Right ventricle myocardium superior (tissue), 1 donor: Measurements from ENCODE around the gene ZFYVE21. TPM values are rescaled to one million over a fixed set of nuclear protein-coding genes. Genes with fewer than 3 reads are reported as not detected.
A peak's percentile ranks its signal among the peaks of the same experiment; 100 is the strongest.

ENCODE experiments used
- ATAC-seq: fragments of 200-7000 bp; cut with Tn5 transposase; one replicate; pipeline ENCODE4 v1.9.1; 2020; ENCODE audit warnings: mild to moderate bottlenecking; ENCODE audit not compliant: poor library complexity
- DNase-seq: peaks from one replicate; pipeline ENCODE4 v3.0.0-alpha.2; 2020
- intact Hi-C: fragments of 100-400 bp; cut with DNase I; formaldehyde crosslinking; loops from one replicate; pipeline ENCODE4 v1.11.2; 2022
- total RNA-seq: library from RNA; stranded (reverse); fragmentation: NEBNext Ultra II Directional; extraction: Animal tissue kit (Norgen Biotek cat#: 25700); gene quantifications from one replicate; pipeline ENCODE4 v1.2.1, GENCODE V29; 2021
- donor health status: DM: no; HTN: yes; CAD: no; lungs with severe emphysema.

Gene ZFYVE21
- total RNA-seq, 1 donor from 2014 or later: 46.2 TPM

DNA sequence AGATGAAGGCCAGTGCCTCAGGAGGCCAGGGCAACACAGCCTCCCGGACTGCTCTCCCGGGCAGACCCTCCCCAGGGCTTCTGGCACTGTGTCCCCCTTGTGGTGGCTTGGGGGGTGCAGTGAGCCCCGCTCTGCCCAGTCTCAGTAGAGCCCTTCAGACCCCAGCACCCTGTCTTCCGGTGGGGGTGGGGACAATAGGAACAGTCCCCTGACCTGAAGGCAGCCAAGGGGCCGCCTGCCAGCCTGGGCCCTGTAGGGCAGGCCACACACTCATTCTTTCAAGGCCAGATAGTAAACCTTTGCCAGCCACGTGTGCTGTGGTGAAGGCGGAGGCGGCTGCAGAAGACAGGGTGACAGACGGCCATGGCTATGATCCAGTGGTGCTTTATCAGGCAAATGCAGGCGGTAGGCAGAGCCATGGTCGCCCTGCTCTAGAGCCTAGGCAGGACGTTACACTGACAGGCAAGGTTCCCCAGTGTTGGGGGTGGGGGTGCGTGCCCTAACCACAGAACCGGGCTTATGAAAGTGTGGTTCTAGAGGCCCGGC lies 15.0 kb downstream of the ZFYVE21 start:
- intact Hi-C loops: no loop called here
- peak; percentile 80 for DNase-seq
- ATAC-seq: peak; percentile 83

GRCh38 chr14:103731481-103731880 lies 15.9 kb downstream of the ZFYVE21 start:
- intact Hi-C loops: no loop called here
- ATAC-seq (no peak), DNase-seq (no peak)

GRCh38 chr14:103731916-103732867 lies 16.6 kb downstream of the ZFYVE21 start:
- intact Hi-C loops: no loop called here
- ATAC-seq (peak; percentile 4), DNase-seq (no peak)

- intact Hi-C loops: no loop called here
- DNase-seq (no peak), ATAC-seq (no peak)
Observed at GRCh38 chr14:103732868-103733620, 17.4 kb downstream of the ZFYVE21 start.

GRCh38 chr14:103733651-103734050 lies 18.0 kb downstream of the ZFYVE21 start:
- ATAC-seq (no peak), DNase-seq (no peak)
- intact Hi-C loops: no loop called here

- ATAC-seq (no peak), DNase-seq (no peak)
- intact Hi-C loops: no loop called here
Observed at GRCh38 chr14:103734081-103734888, 18.7 kb downstream of the ZFYVE21 start.

- intact Hi-C loops: no loop called here
- DNase-seq (no peak), ATAC-seq (no peak)
Observed at GRCh38 chr14:103735022-103735421, 19.4 kb downstream of the ZFYVE21 start.

DNA sequence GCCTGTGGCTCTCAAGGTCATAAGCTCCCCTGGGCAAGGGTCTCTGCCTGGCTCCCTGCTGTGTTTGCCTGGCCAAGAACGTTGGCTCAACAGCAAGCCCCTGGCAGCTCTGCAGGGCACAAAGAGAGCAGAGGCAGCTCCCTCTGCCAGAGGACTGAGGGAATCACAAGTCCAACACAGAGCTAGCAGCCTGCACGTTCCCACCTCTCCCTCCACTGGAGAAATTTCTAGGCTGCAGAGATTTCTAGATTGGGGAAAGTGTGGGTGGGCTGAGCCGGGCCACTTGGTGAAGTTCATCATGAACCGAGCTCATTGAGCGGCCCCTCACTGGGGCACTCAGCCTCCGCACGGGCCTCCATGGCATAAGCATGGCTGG lies 19.8 kb downstream of the ZFYVE21 start:
- DNase-seq (no peak), ATAC-seq (peak; percentile 11)
- intact Hi-C loops: no loop called here

DNA sequence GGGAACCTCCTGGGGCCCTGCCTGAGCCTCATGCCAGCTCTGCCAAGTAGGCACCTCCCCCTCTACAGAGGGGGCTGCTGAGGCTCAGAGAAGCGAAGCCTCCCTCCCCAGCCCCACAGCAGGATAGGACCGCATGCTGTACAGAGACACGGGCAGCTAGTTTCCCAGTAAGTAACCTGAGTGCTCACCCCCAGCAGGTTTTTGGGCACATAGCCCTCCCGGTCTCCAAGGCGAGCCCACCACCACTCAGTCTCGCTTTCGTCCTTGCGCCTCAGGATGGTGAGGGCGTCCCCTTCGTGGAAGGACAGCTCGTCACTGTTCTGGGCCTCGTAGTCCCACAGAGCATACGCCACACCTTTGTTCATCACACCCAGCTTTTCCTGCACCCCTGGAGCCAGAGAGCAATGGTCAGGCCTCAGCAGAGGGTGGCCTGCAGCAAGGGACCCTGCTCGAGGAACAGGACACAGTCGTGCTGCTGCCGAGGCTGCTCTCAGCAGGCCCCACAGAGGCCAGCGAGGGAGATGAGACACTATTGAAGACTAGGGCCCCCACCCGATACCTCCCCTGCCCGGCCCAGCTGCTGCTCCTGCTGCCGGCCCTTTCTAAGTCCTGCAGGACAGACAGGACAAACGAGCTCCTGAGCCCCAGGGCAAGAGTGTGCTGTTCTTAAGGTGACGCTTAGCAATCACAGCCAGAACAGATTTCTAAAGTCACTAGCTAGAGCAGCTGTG lies 20.4 kb downstream of the ZFYVE21 start:
- no peak for ATAC-seq
- intact Hi-C loops: no loop called here
- DNase-seq: no peak

- ATAC-seq: no peak
- intact Hi-C loops: no loop called here
- DNase-seq: no peak
Observed at GRCh38 chr14:103736546-103737431, 21.2 kb downstream of the ZFYVE21 start.

- DNase-seq (no peak), ATAC-seq (no peak)
- intact Hi-C loops: no loop called here
Observed at GRCh38 chr14:103737432-103738045, 21.9 kb downstream of the ZFYVE21 start.

GRCh38 chr14:103738166-103738565 lies 22.6 kb downstream of the ZFYVE21 start:
- DNase-seq (no peak), ATAC-seq (no peak)
- intact Hi-C loops: no loop called here

DNA sequence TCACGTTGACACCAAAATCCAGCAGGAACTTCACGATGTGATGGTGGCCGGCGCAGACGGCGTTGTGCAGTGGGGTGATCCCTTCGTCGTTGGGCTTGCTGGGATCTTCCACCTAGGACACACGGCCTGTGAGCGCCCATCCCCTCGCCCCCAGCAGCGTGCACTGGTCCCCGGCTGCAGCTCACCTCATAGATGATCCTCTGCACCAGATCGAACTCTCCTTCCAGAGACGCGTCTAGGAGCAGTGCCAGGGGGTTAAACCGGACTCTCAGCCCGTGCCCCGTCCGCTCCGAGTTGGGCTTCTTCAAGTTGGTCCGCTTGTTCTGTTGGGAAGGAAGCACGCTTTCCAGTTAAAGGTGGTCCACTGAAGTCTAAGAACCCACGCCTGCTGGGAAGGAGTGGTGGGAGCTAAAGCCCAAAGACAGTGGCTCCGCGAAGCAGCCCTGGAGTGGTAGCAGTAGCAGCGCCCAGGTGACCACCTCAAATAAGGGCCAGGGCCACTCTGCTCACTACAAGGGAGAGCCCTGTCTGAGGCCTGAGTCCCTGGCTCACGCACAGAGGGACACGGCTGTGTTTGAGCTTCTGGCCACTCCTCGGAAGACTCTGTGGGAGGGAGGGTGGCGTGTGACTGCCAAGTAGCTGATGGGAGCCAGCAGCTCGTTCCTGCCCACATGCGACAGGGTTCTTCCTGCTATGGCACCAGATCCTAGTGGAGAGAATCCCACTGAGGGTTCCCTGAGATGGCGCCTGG lies 23.3 kb downstream of the ZFYVE21 start:
- DNase-seq (no peak), ATAC-seq (no peak)
- intact Hi-C loops: no loop called here

GRCh38 chr14:103739466-103739792 lies 23.8 kb downstream of the ZFYVE21 start:
- intact Hi-C loops: no loop called here
- no peak for ATAC-seq
- DNase-seq: no peak

DNA sequence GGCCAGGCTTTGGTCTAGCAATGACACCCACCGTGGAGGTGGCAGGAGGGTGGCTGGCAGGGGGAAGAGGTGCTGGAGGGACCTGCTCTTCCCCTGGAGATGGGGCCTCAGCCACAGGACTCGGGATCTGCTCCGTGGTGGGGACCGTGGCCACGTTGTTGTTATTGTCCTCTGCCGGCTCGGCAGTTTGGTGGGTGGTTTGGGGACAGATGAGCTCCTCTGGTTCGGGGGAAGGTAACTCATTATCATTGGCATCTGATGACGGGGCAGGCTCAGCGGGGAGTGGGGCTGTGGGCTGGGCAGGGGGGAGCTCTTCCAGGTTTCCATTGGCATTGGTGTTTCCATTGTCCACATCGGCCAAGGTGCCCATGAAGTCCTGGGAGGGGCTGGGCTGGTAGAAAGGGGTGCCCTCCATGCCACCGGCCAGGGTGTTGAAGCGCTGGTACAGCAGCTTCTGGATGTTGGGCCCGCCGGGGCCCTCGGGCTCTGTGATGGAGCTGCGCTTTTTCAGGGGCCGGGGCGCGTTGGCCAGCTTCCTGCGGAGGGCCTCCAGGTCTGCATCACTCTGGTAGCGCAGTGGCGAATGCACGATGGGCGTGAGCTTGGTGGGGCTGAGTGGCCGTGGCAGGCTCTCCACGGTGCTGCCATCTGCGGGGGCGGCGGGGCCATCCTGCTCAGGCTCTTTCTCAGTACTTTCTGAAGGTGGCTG lies 24.3 kb downstream of the ZFYVE21 start:
- DNase-seq: no peak
- intact Hi-C loops: no loop called here
- ATAC-seq: no peak
